Measurements from ENCODE around the gene RAB11FIP3. TPM values are rescaled to one million over a fixed set of nuclear protein-coding genes. Genes with fewer than 3 reads are reported as not detected.

Gene RAB11FIP3
- total RNA-seq, 2 donors from 2014 or later: 62.7 to 68.9 TPM

GRCh38 chr16:521381-522210 lies 96.1 kb downstream of the RAB11FIP3 start:
- no peaks in the 10 kb centered on the region for H3K9me3 Mint-ChIP-seq
- H3K9ac ChIP-seq (ENCODE audit: extremely low read depth, low read length, poor library complexity, severe bottlenecking): no peak overlapping the region
- 88% methylated on average over 21 to 34 of the region's 34 CpGs for WGBS, 2 experiments (ENCODE audit: insufficient coverage in 1 of 2, insufficient read length in 1 of 2)
- TF ChIP-seq CTCF (conservative IDR thresholded peaks at IDR 0.05): peak; percentile 74
- peaks cover 10% of the 10 kb centered on the region for H3K36me3 Mint-ChIP-seq (ENCODE audit: low read depth)
- peaks cover 8% of the 10 kb centered on the region for H3K36me3 ChIP-seq (ENCODE audit: control insufficient read depth, insufficient read depth, low read length)
- no peaks in the 10 kb centered on the region for H3K9me3 ChIP-seq (ENCODE audit: control insufficient read depth, low read length)
- no peaks in the 10 kb centered on the region for H3K27me3 Mint-ChIP-seq (ENCODE audit: insufficient read depth)
- H3K4me1 ChIP-seq (ENCODE audit: control insufficient read depth, insufficient read depth, low read length): peaks cover 7% of the 10 kb centered on the region
- no peak overlapping the region for H3K4me3 Mint-ChIP-seq
- H3K27ac Mint-ChIP-seq: no peak overlapping the region
- DNase-seq: peak; percentile 89
- H3K27me3 ChIP-seq (ENCODE audit: control insufficient read depth, insufficient read depth, low read length, poor library complexity, severe bottlenecking): no peaks in the 10 kb centered on the region
- H3K4me3 ChIP-seq (ENCODE audit: low read length): no peak overlapping the region
- H3K27ac ChIP-seq (ENCODE audit: low read depth, low read length): no peak overlapping the region
- peaks cover 6% of the 10 kb centered on the region for H3K4me1 Mint-ChIP-seq

GRCh38 chr16:522320-523096 lies 97.1 kb downstream of the RAB11FIP3 start:
- H3K9ac ChIP-seq (ENCODE audit: extremely low read depth, low read length, poor library complexity, severe bottlenecking): no peak overlapping the region
- no peaks in the 10 kb centered on the region for H3K27me3 Mint-ChIP-seq (ENCODE audit: insufficient read depth)
- H3K4me1 ChIP-seq (ENCODE audit: control insufficient read depth, insufficient read depth, low read length): peaks cover 7% of the 10 kb centered on the region
- H3K9me3 Mint-ChIP-seq: no peaks in the 10 kb centered on the region
- 90 to 94% methylated on average over 21 to 23 of the region's 23 CpGs for WGBS, 2 experiments (ENCODE audit: insufficient coverage in 1 of 2, insufficient read length in 1 of 2)
- H3K4me3 Mint-ChIP-seq: no peak overlapping the region
- H3K27me3 ChIP-seq (ENCODE audit: control insufficient read depth, insufficient read depth, low read length, poor library complexity, severe bottlenecking): no peaks in the 10 kb centered on the region
- peaks cover 6% of the 10 kb centered on the region for H3K36me3 Mint-ChIP-seq (ENCODE audit: low read depth)
- H3K4me1 Mint-ChIP-seq: peaks cover 7% of the 10 kb centered on the region
- peaks cover 8% of the 10 kb centered on the region for H3K36me3 ChIP-seq (ENCODE audit: control insufficient read depth, insufficient read depth, low read length)
- no peak overlapping the region for H3K27ac Mint-ChIP-seq
- peak; percentile 43 for DNase-seq
- H3K9me3 ChIP-seq (ENCODE audit: control insufficient read depth, low read length): no peaks in the 10 kb centered on the region
- H3K4me3 ChIP-seq (ENCODE audit: low read length): no peak overlapping the region
- H3K27ac ChIP-seq (ENCODE audit: low read depth, low read length): no peak overlapping the region
- TF ChIP-seq CTCF (conservative IDR thresholded peaks at IDR 0.05): no peak

- peaks cover 7% of the 10 kb centered on the region for H3K4me1 Mint-ChIP-seq
- DNase-seq: no peak
These were observed 97.8 kb downstream of the RAB11FIP3 start for GRCh38 chr16:523097-523741.

More at GRCh38 chr16:523097-523741, 97.8 kb downstream of the RAB11FIP3 start:
- Histone ChIP-seq H3K27me3 (ENCODE audit: control insufficient read depth, insufficient read depth, low read length, poor library complexity, severe bottlenecking) (no peaks in the 10 kb centered on the region), H3K27ac (ENCODE audit: low read depth, low read length) (no peak overlapping the region), H3K9ac (ENCODE audit: extremely low read depth, low read length, poor library complexity, severe bottlenecking) (no peak overlapping the region), H3K4me3 (ENCODE audit: low read length) (no peak overlapping the region), H3K4me1 (ENCODE audit: control insufficient read depth, insufficient read depth, low read length) (peaks cover 7% of the 10 kb centered on the region), H3K36me3 (ENCODE audit: control insufficient read depth, insufficient read depth, low read length) (peaks cover 8% of the 10 kb centered on the region), H3K9me3 (ENCODE audit: control insufficient read depth, low read length) (no peaks in the 10 kb centered on the region)
- Mint-ChIP-seq H3K27ac (peak overlapping the region; percentile 48), H3K36me3 (ENCODE audit: low read depth) (peaks cover 6% of the 10 kb centered on the region), H3K27me3 (ENCODE audit: insufficient read depth) (no peaks in the 10 kb centered on the region), H3K9me3 (no peaks in the 10 kb centered on the region), H3K4me3 (no peak overlapping the region)
- WGBS, 2 experiments (ENCODE audit: insufficient coverage in 1 of 2, insufficient read length in 1 of 2): 94 to 95% methylated on average over 21 to 22 of the region's 22 CpGs
- no peak for TF ChIP-seq CTCF (conservative IDR thresholded peaks at IDR 0.05)
